AG04450 (cell line): ENCODE results near the gene ARID1A. TPM values are rescaled to one million over a fixed set of nuclear protein-coding genes. Genes with fewer than 3 reads are reported as not detected.
"Not testable (repeated sequence)": the region's sequence is repeated elsewhere in the genome, so short reads cannot be mapped to it uniquely, and the experiment has no call there.

Experiments used
- CTCF ChIA-PET: fragments of 300-600, 350-600 bp; formaldehyde crosslinking; extraction: SDS; loops from one replicate; lab custom pipeline; 2022; ENCODE audit warnings: antibody characterized with exemption, inconsistent platforms; lab: Charles Lee
- POLR2A ChIA-PET: fragments of 350-600 bp; formaldehyde crosslinking; extraction: SDS; loops from one replicate; lab custom pipeline; 2021; ENCODE audit warnings: antibody characterized with exemption, inconsistent platforms; lab: Yijun Ruan, JAX
- DNase-seq: peaks from one replicate; pipeline ENCODE4 v3.0.0-alpha.2; 2011; ENCODE audit warnings: low read depth, low spot score
- H3K27ac ChIP-seq: one replicate; pipeline ENCODE4 v1.5.1; 2012; ENCODE audit warnings: low read depth, low read length, control low read depth
- H3K27me3 ChIP-seq: one replicate; pipeline ENCODE4 v1.6.0; 2012; ENCODE audit warnings: low read length; ENCODE audit not compliant: control insufficient read depth, insufficient read depth
- H3K4me3 ChIP-seq: 2 replicates; pipeline ENCODE4 v1.5.1; 2011; ENCODE audit warnings: mild to moderate bottlenecking, low read depth, low read length, control low read depth
- H3K9me3 ChIP-seq: 2 replicates; pipeline ENCODE4 v1.5.1; 2012; ENCODE audit warnings: low read length; ENCODE audit not compliant: control insufficient read depth, insufficient read depth
- polyA plus RNA-seq: library from polyadenylated mRNA; depleted of rRNA; stranded (reverse); fragments of >200 nt; gene quantifications from 2 replicates; pipeline ENCODE4 v1.2.3, GENCODE V29; 2011
- TF ChIP-seq, protein P1 (sequence below): IDR thresholded peaks from 2 replicates; pipeline ENCODE4 v1.5.1; 2011; ENCODE audit warnings: low read depth, low read length, control low read depth, inconsistent platforms

Gene ARID1A
- polyA plus RNA-seq, 1 experiment: 16.4 TPM

DNA sequence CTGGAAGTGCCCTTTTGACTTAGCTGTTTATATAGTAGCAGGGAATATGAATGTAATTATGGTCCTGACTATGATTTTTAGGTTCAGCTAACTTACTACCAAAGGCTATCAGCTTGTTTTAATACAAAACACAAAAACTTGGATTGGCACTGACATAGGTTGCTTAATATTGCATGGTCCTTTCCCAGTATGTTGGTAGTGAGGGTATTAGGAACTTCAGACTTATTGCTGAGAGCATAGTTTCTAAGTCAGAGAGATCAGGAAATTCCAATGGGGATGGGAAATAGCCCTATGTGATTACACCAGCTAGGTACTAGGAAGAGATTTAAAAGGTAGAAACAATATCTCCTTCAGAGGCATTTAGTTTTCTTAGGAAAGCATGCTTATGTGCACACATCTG, 7.7 kb downstream of the ARID1A start:
- CTCF ChIA-PET: interaction anchor here (0.7 to 1.6 kb wide), 5 partner anchors 9 to 101 kb away, joined by 3 to 10 read pairs (median 3); partner anchors contain the start of gene PIGV
- Histone ChIP-seq H3K9me3 (no peaks in the 10 kb centered on the region), H3K27ac (no peak overlapping the region), H3K4me3 (no peak overlapping the region), H3K27me3 (no peaks in the 10 kb centered on the region)
- no peak for DNase-seq
- TF ChIP-seq, protein P1, sequence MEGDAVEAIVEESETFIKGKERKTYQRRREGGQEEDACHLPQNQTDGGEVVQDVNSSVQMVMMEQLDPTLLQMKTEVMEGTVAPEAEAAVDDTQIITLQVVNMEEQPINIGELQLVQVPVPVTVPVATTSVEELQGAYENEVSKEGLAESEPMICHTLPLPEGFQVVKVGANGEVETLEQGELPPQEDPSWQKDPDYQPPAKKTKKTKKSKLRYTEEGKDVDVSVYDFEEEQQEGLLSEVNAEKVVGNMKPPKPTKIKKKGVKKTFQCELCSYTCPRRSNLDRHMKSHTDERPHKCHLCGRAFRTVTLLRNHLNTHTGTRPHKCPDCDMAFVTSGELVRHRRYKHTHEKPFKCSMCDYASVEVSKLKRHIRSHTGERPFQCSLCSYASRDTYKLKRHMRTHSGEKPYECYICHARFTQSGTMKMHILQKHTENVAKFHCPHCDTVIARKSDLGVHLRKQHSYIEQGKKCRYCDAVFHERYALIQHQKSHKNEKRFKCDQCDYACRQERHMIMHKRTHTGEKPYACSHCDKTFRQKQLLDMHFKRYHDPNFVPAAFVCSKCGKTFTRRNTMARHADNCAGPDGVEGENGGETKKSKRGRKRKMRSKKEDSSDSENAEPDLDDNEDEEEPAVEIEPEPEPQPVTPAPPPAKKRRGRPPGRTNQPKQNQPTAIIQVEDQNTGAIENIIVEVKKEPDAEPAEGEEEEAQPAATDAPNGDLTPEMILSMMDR: no peak
- POLR2A ChIA-PET: interaction anchor here (1.7 kb wide), 1 partner anchor 11 kb away, joined by 8 read pairs; no protein-coding TSS in a partner anchor

DNA sequence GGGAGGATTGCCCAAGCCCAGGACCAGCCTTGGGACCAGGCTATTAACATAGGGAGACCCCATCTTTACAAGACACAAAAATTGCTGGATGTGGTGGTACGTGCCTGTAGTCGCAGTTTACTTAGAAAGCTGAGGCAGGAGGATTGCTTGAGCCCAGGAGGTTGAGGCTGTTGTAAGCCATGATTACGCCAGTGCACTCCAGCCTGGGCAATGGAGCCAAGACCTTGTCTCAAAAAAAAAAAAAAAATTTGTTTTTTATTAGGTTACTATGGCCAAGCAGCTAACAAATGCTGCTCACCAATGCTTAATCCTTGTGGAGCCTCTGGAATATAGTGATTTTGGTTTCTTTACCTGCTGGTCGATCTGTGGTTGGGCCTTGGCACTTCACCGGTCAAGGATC, 8.8 kb downstream of the ARID1A start:
- TF ChIP-seq, protein P1: no peak
- Histone ChIP-seq H3K9me3 (no peaks in the 10 kb centered on the region), H3K27me3 (no peaks in the 10 kb centered on the region), H3K27ac (no peak overlapping the region), H3K4me3 (no peak overlapping the region)
- no peak for DNase-seq
- POLR2A ChIA-PET: no interaction called here
- CTCF ChIA-PET: interaction anchor here (2.0 kb wide), 1 partner anchor 84 kb away, joined by 7 read pairs; no protein-coding TSS in a partner anchor

DNA sequence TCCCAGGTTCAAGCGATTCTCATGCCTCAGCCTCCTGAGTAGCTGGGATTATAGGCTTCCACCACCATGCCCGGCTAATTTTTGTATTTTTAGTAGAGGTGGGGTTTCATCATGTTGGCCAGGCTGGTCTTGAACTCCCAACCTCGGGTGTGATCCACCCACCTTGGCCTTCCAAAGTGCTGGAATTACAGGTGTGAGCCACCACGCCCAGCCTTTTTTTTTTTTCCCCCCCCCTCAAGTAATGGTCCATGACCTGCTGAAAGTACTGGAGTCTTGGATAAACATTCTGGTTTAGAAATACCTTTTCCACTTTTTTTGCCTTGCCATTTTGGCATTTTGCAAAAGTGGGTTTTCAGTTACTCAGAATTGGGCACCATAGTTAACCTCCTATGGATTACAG, 9.4 kb downstream of the ARID1A start:
- CTCF ChIA-PET: interaction anchor here (2.0 kb wide), 1 partner anchor 83 kb away, joined by 7 read pairs; no protein-coding TSS in a partner anchor

DNA sequence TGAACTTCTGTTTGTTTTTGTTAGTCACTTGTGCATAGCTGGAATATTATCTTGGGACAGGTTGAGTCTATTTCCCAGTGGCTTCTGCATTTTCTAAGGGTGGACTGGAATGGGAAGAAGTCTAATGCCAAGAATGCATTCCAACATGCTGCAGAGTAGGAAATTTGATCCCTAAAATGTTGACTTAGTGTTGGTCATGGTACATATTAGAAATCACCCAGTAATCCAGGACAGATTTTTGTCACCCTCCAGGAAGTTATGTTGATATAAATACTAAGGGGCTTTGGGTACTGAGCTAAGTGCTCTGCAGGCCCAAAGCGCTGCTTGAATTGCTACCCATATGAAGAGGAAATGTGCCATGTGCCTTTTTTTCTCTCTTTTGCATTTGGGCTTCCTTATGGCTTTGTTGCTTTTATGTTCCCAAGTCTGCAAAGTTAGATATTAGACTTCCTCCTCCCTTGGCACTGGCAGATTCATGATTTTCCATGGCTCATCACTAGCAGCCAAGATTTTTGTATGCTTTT, 10.0 kb downstream of the ARID1A start:
- Histone ChIP-seq H3K4me3 (no peak overlapping the region; the same call in 1 of the 2 replicates), H3K9me3 (no peaks in the 10 kb centered on the region), H3K27ac (peak overlapping the region; percentile 83), H3K27me3 (no peaks in the 10 kb centered on the region)
- DNase-seq: no peak
- TF ChIP-seq, protein P1: no peak
- ChIA-PET CTCF (interaction anchor here (1.5 to 2.0 kb wide), 2 partner anchors 23 to 83 kb away, joined by 3 to 7 read pairs; no protein-coding TSS in a partner anchor), POLR2A (interaction anchor here (1.0 to 1.7 kb wide), 2 partner anchors 13 to 17 kb away, joined by 4 to 8 read pairs; no protein-coding TSS in a partner anchor)

More for the DNA sequence above, 9.4 kb downstream of the ARID1A start:
- not testable (repeated sequence) for DNase-seq, H3K27ac ChIP-seq, H3K9me3 ChIP-seq, H3K27me3 ChIP-seq, H3K4me3 ChIP-seq
- POLR2A ChIA-PET: interaction anchor here (1.0 to 1.7 kb wide), 2 partner anchors 12 to 18 kb away, joined by 4 to 8 read pairs; no protein-coding TSS in a partner anchor

DNA sequence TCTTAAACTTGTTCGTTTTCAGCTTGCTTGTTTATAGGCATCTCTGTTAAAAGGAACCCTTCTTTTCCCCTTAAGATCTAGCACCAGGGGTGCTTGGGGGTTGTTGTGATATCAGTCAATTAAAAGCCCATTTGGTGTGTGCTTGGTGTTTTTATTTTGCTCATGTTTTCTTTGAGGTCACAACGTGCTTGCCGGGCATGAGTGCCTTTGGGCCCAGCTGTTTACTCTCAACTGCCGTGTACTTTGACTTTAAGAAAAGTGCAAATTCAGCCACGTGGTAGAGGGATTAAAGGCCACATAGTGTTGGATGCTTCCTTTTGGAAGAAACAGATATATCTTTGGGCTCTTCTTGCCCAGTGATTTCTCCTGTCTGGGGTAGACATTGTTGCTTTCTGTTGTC, 10.5 kb downstream of the ARID1A start:
- peak overlapping the region; percentile 12; the same call in 1 of the 2 replicates for H3K4me3 ChIP-seq
- CTCF ChIA-PET: interaction anchor here (0.7 to 2.0 kb wide), 3 partner anchors 22 to 95 kb away, joined by 3 to 7 read pairs (median 3); no protein-coding TSS in a partner anchor
- POLR2A ChIA-PET: interaction anchor here (0.6 to 1.7 kb wide), 4 partner anchors 8 to 25 kb away, joined by 3 to 8 read pairs (median 4); no protein-coding TSS in a partner anchor

More for the DNA sequence above, 10.5 kb downstream of the ARID1A start:
- no peak for DNase-seq
- TF ChIP-seq, protein P1: no peak
- peak overlapping the region; percentile 83 for H3K27ac ChIP-seq
- H3K9me3 ChIP-seq: no peaks in the 10 kb centered on the region
- H3K27me3 ChIP-seq: no peaks in the 10 kb centered on the region
